ENCODE results near the gene ATR.
"Not testable (repeated sequence)": the region's sequence is repeated elsewhere in the genome, so short reads cannot be mapped to it uniquely, and the experiment has no call there.

Gene ATR

DNA sequence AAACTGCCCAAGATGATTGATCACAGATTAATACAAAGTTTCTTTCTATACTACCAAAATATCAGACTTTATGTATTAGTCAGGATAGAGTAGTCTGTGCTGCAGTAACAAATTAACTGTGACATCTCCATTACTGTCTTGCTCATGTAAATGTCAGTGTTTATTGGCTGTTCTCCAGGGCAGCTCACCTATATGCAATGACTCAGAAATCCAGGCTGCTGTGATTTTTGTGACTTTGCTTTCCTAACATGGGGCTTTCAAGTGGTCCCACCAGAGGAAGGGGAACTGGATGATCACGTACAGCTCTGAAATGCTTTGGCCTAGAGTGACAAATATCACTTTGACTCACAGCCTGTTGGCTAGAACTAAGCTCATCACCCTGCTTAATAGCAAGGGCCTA lies 30.6 kb upstream of the ATR start:
- H3K27me3 Mint-ChIP-seq (ENCODE audit: low read depth): peaks cover 5% of the 10 kb centered on the region
- H3K9me3 Mint-ChIP-seq: no peaks in the 10 kb centered on the region
- no peak overlapping the region for H3K4me3 Mint-ChIP-seq
- H3K36me3 Mint-ChIP-seq (ENCODE audit: low read depth): no peaks in the 10 kb centered on the region
- H3K27ac Mint-ChIP-seq: no peak overlapping the region
- TF ChIP-seq, protein P1, sequence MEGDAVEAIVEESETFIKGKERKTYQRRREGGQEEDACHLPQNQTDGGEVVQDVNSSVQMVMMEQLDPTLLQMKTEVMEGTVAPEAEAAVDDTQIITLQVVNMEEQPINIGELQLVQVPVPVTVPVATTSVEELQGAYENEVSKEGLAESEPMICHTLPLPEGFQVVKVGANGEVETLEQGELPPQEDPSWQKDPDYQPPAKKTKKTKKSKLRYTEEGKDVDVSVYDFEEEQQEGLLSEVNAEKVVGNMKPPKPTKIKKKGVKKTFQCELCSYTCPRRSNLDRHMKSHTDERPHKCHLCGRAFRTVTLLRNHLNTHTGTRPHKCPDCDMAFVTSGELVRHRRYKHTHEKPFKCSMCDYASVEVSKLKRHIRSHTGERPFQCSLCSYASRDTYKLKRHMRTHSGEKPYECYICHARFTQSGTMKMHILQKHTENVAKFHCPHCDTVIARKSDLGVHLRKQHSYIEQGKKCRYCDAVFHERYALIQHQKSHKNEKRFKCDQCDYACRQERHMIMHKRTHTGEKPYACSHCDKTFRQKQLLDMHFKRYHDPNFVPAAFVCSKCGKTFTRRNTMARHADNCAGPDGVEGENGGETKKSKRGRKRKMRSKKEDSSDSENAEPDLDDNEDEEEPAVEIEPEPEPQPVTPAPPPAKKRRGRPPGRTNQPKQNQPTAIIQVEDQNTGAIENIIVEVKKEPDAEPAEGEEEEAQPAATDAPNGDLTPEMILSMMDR (IDR thresholded peaks at IDR 0.05; ENCODE audit: unreplicated experiment in 3 of 3): no peak
- H3K4me1 Mint-ChIP-seq: no peaks in the 10 kb centered on the region

DNA sequence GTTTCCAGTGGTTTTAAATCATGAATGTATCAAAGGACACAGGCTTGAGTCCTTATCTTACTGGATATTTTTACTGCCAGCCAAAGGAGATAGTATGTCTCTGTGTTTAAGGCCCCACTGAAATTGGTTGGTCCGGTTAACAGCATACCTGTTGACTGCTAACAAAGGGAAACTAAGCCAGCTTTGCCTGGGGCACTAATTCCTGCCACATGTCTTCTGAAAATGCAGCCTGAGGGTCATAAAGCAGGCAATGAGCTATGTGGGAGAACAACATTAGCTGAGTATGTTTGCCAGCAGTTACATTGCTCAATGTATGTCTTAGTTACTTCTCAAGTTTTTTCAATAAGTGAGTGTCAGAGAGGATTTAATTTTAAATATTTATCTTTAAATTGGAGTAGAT lies 30.1 kb upstream of the ATR start:
- Mint-ChIP-seq H3K4me1 (no peaks in the 10 kb centered on the region), H3K27ac (no peak overlapping the region), H3K4me3 (no peak overlapping the region), H3K9me3 (no peaks in the 10 kb centered on the region), H3K36me3 (ENCODE audit: low read depth) (no peaks in the 10 kb centered on the region), H3K27me3 (ENCODE audit: low read depth) (peaks cover 5% of the 10 kb centered on the region)
- TF ChIP-seq, protein P1 (IDR thresholded peaks at IDR 0.05; ENCODE audit: unreplicated experiment in 3 of 3): no peak

DNA sequence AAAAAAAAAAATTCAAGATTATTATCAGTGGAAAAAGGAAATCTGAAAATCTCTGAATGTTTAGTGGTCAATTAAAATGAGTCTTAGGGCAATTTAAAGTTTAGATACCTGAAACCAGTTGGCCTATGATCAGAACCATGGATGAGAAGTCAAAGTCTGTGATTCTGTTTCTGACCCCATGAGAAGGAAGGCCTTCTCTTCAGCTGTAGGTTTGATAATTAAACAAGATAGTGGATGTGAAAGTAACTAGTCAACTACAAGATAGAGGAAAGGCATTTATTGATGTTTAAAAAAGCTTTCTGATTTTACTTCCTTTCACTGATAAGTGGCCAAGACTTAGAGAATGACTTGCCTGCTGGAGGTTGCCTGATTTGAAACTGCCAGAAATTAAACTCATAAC lies 26.4 kb upstream of the ATR start:
- Mint-ChIP-seq H3K27ac (no peak overlapping the region), H3K4me1 (no peaks in the 10 kb centered on the region), H3K4me3 (no peak overlapping the region), H3K27me3 (ENCODE audit: low read depth) (peaks cover 5% of the 10 kb centered on the region), H3K36me3 (ENCODE audit: low read depth) (no peaks in the 10 kb centered on the region), H3K9me3 (no peaks in the 10 kb centered on the region)
- TF ChIP-seq, protein P1 (IDR thresholded peaks at IDR 0.05; ENCODE audit: unreplicated experiment in 3 of 3): no peak

DNA sequence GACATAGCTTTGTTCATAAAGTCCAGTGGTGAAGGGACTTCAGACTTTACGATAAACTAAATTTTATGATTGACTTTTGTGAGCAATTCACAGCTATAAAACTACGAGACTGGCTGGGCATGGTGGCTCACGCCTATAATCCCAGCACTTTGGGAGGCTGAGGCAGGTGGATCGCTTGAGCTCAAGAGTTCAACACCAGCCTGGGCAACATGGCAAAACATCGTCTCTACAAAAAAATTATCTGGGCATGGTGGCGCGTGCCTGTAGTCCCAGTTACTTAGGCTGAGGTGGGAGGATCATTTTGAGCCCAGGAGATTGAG lies 24.8 kb upstream of the ATR start:
- not testable (repeated sequence) for H3K27ac Mint-ChIP-seq; H3K9me3 Mint-ChIP-seq; H3K4me1 Mint-ChIP-seq; H3K36me3 Mint-ChIP-seq (ENCODE audit: low read depth); H3K27me3 Mint-ChIP-seq (ENCODE audit: low read depth); H3K4me3 Mint-ChIP-seq

DNA sequence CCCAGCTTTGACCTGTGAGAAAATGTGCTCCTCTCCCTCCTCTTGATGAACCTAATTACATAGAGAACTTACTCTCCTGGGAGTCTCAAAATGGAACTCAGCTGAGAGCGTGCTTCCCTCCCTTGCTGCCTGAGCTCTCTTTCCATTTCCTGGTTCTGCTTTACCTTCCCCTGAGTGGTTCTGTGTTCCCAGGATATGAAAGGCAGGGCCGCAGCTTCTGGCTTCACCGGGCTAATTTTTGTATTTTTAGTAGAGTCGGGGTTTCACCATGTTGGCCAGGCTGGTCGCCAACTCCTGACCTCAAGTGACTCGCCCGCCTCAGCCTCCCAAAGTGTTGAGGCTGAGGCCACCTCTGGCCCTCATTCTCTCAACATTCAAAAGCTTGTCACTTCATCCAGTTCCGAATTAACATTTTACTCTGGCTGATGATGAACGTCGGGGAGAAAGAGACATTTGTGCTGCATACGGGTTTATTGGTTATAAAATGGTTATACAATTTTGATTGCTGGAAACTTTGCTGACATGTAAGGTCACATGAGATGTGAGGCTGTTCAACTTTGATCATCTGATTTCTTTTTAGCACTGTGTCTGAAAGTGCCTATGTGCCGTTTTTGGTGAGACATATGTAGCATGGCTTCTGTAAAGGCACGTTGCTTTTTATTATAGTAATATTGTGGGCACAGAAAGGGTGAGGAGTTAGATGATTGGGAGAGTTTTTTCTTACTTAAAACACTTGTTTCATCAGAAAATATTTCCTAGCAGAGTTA lies 24.3 kb upstream of the ATR start:
- TF ChIP-seq, protein P1 (IDR thresholded peaks at IDR 0.05; ENCODE audit: unreplicated experiment in 3 of 3): no peak
- H3K27me3 Mint-ChIP-seq (ENCODE audit: low read depth): peaks cover 13% of the 10 kb centered on the region
- H3K4me3 Mint-ChIP-seq: no peak overlapping the region
- no peaks in the 10 kb centered on the region for H3K36me3 Mint-ChIP-seq (ENCODE audit: low read depth)
- H3K4me1 Mint-ChIP-seq: peaks cover 6% of the 10 kb centered on the region
- no peaks in the 10 kb centered on the region for H3K9me3 Mint-ChIP-seq
- H3K27ac Mint-ChIP-seq: no peak overlapping the region

DNA sequence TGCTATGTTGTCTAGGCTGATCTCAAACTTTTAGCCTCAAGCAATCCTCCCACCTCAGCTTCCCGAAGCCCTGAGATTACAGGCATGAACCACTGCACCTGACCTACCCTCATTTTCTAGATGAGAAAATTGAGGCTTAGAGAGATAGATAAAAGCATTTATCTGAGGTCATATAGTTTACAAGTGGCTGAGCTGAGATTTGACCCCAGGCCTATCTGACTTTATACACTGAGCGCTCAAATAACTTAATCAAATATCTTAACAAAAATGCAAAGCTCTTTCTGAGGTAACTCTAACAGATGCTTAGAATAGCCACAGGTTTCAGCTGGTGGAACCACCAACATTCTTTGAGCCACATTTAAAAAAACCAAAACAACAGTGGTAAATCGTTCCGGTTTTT lies 23.2 kb upstream of the ATR start:
- Mint-ChIP-seq H3K27ac (no peak overlapping the region), H3K27me3 (ENCODE audit: low read depth) (peaks cover 24% of the 10 kb centered on the region), H3K9me3 (no peaks in the 10 kb centered on the region), H3K4me1 (peaks cover 13% of the 10 kb centered on the region), H3K36me3 (ENCODE audit: low read depth) (no peaks in the 10 kb centered on the region), H3K4me3 (no peak overlapping the region)
- TF ChIP-seq, protein P1 (IDR thresholded peaks at IDR 0.05; ENCODE audit: unreplicated experiment in 3 of 3): no peak
